NK-92 (cell line): ENCODE results near the gene CKAP5.

ENCODE experiments used
- DNase-seq: peaks from one replicate; lab custom pipeline; 2025; ENCODE audit not compliant: unreplicated experiment; lab: John Stamatoyannopoulos, UW

CKAP5 gene

GRCh38 chr11:46700241-46701077 is 145.6 kb downstream of the CKAP5 start, which contains the start of the genes ARHGAP1 and ZNF408:
ARHGAP1 (minus strand) TSS chr11:46700619; CDS start chr11:46696107, 4,512 bp downstream.
ZNF408 (plus strand) TSS chr11:46701031; CDS start chr11:46701048, 17 bp downstream.
- peak; percentile 92 for DNase-seq

GRCh38 chr11:46698597-46698996 is 147.5 kb downstream of the CKAP5 start:
- no peak for DNase-seq

GRCh38 chr11:46697723-46698122 is 148.4 kb downstream of the CKAP5 start:
- DNase-seq: no peak

GRCh38 chr11:46697303-46697702 is 148.8 kb downstream of the CKAP5 start:
- no peak for DNase-seq

GRCh38 chr11:46696212-46696558 is 149.9 kb downstream of the CKAP5 start:
- DNase-seq: no peak

- DNase-seq: no peak
These were observed 150.5 kb downstream of the CKAP5 start for GRCh38 chr11:46695345-46696211.

DNA sequence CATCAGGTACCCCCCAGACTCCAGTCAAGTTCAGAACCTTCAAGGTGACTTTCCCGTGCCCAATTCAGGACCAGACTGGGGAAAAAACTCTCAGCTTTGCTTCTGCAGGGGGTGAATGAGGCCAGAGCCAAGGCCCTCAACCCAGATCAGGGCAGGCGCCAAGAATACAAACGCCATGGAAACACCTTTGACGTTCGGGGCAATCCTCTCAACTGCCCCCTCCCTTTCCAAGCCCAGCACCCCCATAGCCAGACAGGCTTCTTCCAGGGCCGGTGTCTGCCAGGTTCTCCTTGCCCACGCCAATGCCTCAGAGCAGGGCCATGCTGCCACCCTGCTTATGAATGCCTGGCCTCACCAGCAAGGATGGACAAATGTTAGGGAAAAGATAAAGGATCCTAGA is 151.5 kb downstream of the CKAP5 start:
- no peak for DNase-seq

DNA sequence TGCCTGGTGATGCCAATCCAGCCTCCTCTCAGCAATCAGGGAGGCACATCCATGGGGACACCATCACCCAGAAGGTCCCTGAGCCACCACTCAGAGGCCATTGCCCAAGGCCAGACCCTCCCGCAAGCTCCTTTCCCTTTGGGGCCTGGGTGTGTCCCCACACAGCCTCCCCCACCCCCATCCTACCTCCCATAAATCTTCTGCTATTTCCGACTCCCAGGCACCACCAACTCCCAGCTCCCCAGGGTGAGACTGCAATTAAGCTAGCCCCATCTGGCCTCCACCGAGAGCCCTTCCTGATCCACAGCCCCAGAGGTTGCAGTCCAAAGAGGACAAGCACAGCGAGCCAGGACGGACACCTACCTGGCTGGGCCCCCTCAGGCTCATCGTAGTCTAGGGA is 152.0 kb downstream of the CKAP5 start:
- no peak for DNase-seq

- no peak for DNase-seq
These were observed 152.5 kb downstream of the CKAP5 start for GRCh38 chr11:46693597-46694012.
